ENCODE measurements around the gene SMIM31. TPM values are rescaled to one million over a fixed set of nuclear protein-coding genes. Genes with fewer than 3 reads are reported as not detected.

SMIM31 gene
- total RNA-seq, 2 donors from 2014 or later, result not detected

Other genes with a start within 250 kb of the SMIM31 start
- gene APELA, start 123.0 kb downstream of the SMIM31 start, total RNA-seq, result not detected
- 1 to 10 TPM; 2.0 to 2.7 TPM for gene TRIM61, start 223.5 kb downstream of the SMIM31 start, total RNA-seq